Ecto neural progenitor cell (in vitro differentiated cells): ENCODE results near the gene OR8G5.

Experiments
- DNase-seq: peaks from one replicate; pipeline ENCODE4 v3.0.0-alpha.2; 2018; ENCODE audit warnings: low spot score

OR8G5 gene

GRCh38 chr11:124285610-124286344 is 29.6 kb downstream of the OR8G5 start:
- no peak for DNase-seq

DNA sequence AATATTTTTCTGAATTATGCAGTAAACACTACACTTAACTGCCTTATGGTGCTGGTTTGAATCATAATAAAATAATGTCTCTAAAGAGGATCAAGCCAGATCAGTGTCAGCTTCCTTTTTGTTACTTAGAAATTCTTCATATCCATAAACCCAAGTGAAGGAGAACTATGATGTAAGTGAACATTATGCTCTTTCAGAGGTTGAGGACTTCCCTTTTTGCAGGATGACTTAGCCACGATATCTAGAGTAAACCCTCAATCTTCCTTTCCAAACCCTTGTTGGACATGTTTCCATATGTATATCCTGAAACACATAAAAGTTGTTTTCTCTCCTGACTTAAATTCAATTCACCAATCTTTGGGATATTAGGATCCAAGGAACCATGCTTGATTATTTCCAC is 38.5 kb downstream of the OR8G5 start:
- no peak for DNase-seq

GRCh38 chr11:124296016-124296415 is 39.8 kb downstream of the OR8G5 start:
- no peak for DNase-seq

DNA sequence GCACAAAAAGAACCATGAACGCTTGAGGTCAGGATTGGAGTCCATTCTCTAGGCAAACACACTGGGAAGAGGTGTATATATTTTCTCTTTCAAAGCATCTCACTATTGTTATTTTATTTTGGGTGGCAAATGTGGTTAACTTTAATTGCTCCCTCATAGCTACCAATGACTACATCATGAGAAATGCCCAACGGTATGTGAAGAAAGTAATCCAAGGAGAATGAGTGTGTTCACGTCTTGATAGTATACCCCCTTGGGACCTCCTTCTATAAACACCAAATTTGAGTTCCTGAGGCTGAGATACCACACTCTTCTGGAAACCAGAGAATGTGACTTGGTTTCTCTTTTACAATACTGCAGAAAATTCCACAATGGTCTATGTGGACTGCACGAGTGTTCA is 41.7 kb downstream of the OR8G5 start:
- DNase-seq = no peak

GRCh38 chr11:124301548-124301947 is 45.4 kb downstream of the OR8G5 start:
- no peak for DNase-seq

DNA sequence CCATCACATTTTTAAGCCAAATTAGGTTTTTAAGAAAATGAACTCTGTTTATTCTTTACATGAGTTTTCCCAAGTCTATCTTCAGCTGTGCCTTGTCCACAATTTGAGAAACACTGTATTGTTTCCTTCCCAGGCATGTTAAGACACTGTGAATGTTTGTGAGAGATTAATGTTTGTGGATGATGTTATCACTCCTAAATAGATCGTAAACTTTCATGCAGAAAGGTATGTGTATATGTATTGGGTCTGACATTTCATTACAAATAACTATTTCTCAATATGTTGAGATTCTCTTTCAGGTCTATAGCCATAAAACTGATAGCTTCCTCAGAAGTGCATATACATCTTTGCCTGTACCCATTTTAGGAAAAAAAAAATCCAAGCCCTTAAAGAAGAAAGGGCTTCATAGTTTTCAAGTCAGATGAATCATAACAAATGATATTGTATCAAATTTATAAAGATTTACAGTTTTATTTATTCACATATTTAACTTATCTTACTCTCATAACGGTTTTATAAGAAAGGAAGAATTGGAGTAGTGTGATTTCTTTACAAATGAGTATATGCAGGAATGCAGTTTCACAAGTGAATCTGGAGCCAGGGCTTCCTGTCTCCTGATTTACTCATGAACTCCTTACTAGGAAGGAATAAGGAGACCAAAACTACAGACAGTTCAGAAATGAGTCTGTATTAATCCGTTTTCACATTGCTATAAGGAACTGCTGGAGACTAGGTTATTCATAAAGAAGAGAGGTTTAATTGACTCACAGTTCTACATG is 46.4 kb downstream of the OR8G5 start:
- no peak for DNase-seq

- no peak for DNase-seq
These were observed 50.9 kb downstream of the OR8G5 start for GRCh38 chr11:124307093-124307492.

DNA sequence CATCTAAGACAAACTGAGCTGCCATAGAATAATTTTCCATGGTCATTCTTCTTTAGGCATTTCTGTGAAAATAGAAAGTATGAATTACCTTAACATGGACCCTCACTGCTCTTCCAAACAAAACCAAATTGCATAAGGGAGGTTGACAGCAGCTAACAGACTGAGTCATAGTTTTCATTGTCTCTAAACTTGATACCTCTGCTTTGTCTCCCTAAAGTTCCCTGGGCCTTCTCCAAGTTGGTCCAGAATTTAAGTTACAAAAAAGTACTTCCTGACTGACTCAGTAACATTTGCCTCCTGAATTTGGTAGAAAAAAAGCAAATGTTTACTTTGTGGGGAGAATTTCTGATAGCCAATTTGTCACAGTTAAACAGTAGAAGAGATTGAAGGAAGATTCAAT is 54.5 kb downstream of the OR8G5 start:
- DNase-seq = no peak

DNA sequence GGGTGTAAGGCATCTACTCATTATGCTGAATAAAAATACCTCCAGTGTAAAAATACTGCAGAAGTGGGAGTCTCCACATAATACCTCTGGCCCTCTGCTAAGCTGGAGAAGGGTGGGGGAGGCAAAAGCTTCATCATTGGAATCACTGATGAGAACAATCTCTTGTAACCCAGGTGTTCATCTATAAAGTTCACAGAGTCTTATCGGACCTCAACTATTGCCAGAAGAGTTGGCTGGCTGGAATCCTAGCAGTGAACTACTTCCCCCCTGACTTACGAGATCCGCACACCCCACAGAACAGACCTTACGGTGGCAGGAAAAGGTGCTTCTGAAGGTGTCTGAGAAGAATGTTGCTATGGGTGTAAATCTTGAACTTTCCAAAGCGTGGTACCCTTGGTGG is 55.1 kb downstream of the OR8G5 start:
- DNase-seq = no peak

GRCh38 chr11:124311670-124312069 is 55.5 kb downstream of the OR8G5 start:
- DNase-seq = no peak

DNA sequence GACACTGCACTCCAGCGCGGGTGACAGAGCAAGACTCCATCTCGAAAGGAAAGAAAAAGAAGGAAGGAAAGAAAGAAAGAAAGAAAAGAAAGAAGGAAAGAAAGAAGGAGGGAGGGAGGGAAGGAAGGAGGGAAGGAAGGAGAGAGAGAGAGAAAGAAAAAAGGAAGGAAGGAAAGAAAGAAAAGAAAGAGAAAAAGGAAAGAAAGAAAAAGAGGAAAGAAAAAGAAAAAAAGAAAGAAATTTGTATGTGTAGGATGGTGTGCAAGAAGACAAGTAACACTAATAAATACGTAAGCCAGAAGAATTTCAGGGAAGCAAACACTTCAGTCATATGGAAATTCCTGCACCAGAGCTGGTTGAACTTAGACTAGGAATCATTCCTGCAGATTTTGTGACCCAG is 57.0 kb downstream of the OR8G5 start:
- DNase-seq = no peak

GRCh38 chr11:124313849-124314248 is 57.7 kb downstream of the OR8G5 start, which contains the start of gene OR8D1:
OR8D1 (minus strand) TSS chr11:124313949; CDS start chr11:124310766, 3,183 bp downstream.
- DNase-seq = no peak

GRCh38 chr11:124315052-124315451 is 58.9 kb downstream of the OR8G5 start:
- DNase-seq = no peak
